ENCODE measurements around the gene AJAP1. TPM values are rescaled to one million over a fixed set of nuclear protein-coding genes. Genes with fewer than 3 reads are reported as not detected.

Gene AJAP1
- total RNA-seq, 1 donor from 2014 or later = 3.5 TPM

DNA sequence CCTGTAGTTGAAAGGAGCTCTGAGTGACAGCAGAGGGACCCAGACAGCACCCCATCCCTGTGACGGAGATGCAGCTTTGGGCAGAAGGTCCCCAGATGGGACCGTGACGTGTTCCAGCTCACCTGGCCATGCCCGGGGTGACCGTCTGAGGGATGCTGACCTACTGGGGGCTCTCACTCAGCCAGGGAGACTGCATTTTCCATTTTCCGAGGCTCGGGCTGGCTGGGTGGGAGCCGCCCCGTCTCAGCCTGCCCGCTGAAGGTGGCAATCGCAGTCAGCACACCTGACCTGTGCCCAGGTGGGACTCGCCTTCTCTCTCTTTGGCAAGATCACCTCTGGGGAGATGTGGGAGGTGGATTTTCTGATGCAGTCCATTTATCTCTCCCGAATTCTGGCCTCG lies 127.2 kb downstream of the AJAP1 start:
- no peaks in the 10 kb centered on the region for H3K4me1 Mint-ChIP-seq (ENCODE audit: low read depth, unreplicated experiment)
- peaks cover 7% of the 10 kb centered on the region for H3K9me3 Mint-ChIP-seq (ENCODE audit: unreplicated experiment)
- no peak overlapping the region for H3K27ac Mint-ChIP-seq (ENCODE audit: unreplicated experiment)
- DNase-seq = no peak
- no peaks in the 10 kb centered on the region for H3K36me3 Mint-ChIP-seq (ENCODE audit: unreplicated experiment)
- H3K4me3 Mint-ChIP-seq (ENCODE audit: unreplicated experiment) = no peak overlapping the region
- TF ChIP-seq, protein P1, sequence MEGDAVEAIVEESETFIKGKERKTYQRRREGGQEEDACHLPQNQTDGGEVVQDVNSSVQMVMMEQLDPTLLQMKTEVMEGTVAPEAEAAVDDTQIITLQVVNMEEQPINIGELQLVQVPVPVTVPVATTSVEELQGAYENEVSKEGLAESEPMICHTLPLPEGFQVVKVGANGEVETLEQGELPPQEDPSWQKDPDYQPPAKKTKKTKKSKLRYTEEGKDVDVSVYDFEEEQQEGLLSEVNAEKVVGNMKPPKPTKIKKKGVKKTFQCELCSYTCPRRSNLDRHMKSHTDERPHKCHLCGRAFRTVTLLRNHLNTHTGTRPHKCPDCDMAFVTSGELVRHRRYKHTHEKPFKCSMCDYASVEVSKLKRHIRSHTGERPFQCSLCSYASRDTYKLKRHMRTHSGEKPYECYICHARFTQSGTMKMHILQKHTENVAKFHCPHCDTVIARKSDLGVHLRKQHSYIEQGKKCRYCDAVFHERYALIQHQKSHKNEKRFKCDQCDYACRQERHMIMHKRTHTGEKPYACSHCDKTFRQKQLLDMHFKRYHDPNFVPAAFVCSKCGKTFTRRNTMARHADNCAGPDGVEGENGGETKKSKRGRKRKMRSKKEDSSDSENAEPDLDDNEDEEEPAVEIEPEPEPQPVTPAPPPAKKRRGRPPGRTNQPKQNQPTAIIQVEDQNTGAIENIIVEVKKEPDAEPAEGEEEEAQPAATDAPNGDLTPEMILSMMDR (IDR thresholded peaks at IDR 0.05; ENCODE audit: partially characterized antibody, unreplicated experiment) = no peak
- no peaks in the 10 kb centered on the region for H3K27me3 Mint-ChIP-seq (ENCODE audit: unreplicated experiment)

DNA sequence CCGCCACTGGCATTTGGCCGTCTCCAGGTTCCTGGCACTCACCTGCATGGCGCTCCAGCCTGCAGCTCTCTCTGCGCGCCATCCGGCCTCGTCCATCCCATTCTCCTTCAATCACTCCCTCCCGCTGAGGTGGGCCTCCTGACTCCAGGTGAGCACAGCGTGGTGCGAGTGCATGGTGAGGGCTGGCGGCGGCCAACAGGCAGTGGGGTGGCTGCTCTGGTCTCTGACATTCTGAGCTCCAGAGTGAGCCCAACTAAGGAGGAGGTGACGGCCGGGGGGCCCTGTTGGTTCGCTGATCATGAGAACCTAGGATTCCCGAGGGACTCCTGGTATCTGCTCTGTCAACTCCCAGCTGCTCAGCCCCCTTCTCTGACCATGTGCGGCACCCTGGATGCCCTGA lies 130.4 kb downstream of the AJAP1 start:
- Mint-ChIP-seq H3K27me3 (ENCODE audit: unreplicated experiment) (peaks cover 6% of the 10 kb centered on the region), H3K4me3 (ENCODE audit: unreplicated experiment) (no peak overlapping the region), H3K27ac (ENCODE audit: unreplicated experiment) (no peak overlapping the region), H3K4me1 (ENCODE audit: low read depth, unreplicated experiment) (no peaks in the 10 kb centered on the region), H3K9me3 (ENCODE audit: unreplicated experiment) (peaks cover 6% of the 10 kb centered on the region), H3K36me3 (ENCODE audit: unreplicated experiment) (no peaks in the 10 kb centered on the region)
- TF ChIP-seq, protein P1 (IDR thresholded peaks at IDR 0.05; ENCODE audit: partially characterized antibody, unreplicated experiment) = no peak
- no peak for DNase-seq

DNA sequence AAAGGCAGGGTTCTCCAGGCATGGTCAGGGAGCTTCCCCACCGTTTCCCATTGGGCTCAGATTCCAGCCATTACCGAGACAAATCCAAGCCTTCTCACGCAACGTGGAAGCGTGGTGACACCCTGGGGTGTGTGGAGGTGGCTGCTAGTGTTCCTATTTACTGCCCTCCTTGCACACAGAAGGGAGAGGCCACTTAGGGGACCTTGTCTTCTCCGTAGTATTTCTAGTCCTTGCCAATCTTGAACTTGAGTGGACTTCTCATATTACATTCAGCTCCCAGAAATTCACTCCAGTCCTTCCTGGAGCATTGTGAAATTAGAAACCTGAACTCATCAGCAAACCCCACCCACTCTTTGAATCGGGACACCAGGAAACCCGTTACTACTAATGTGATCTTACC lies 131.6 kb downstream of the AJAP1 start:
- no peak overlapping the region for H3K4me3 Mint-ChIP-seq (ENCODE audit: unreplicated experiment)
- TF ChIP-seq, protein P1 (IDR thresholded peaks at IDR 0.05; ENCODE audit: partially characterized antibody, unreplicated experiment) = no peak
- no peak for DNase-seq
- peaks cover 6% of the 10 kb centered on the region for H3K27me3 Mint-ChIP-seq (ENCODE audit: unreplicated experiment)
- H3K36me3 Mint-ChIP-seq (ENCODE audit: unreplicated experiment) = no peaks in the 10 kb centered on the region
- no peaks in the 10 kb centered on the region for H3K4me1 Mint-ChIP-seq (ENCODE audit: low read depth, unreplicated experiment)
- no peak overlapping the region for H3K27ac Mint-ChIP-seq (ENCODE audit: unreplicated experiment)
- H3K9me3 Mint-ChIP-seq (ENCODE audit: unreplicated experiment) = peaks cover 6% of the 10 kb centered on the region

DNA sequence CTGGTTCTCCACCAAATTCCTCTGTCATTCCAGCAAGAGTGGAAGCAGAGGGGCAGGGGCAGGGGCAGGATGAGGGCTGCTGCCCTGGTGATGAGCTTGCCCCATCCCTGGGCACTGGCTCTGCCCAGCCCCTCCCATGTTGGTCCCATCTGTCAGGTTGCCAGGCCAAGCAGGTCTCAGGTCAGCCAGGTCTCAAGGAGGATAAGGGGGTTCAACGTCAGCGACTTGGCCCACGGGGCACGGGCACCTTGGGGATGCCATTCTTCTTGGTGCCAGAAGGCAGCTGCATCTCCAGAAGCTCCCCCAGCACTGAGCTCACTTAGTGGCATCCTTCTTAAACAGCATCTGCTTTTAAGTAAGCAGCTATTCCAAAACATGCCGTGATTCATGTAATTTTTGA lies 133.1 kb downstream of the AJAP1 start:
- peaks cover 6% of the 10 kb centered on the region for H3K9me3 Mint-ChIP-seq (ENCODE audit: unreplicated experiment)
- no peaks in the 10 kb centered on the region for H3K36me3 Mint-ChIP-seq (ENCODE audit: unreplicated experiment)
- TF ChIP-seq, protein P1 (IDR thresholded peaks at IDR 0.05; ENCODE audit: partially characterized antibody, unreplicated experiment) = no peak

DNA sequence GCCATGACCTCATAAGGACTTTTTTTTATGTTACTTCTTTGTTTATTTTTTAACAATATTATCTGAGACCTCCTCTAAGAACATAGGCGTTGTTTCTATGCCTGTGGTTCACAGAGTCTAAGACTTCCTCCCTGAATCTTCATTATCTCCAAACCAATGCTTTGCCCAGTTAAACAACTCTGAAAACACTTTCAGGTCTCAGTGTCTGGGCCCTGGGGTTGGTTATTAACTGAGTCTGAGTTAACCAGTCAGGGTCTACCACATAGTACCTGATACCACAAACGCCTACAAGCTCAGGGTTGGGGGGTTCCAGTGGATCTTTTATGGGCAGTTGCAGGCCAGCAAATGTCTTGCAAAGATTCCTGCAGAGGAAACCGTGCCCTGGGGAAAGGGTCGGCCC lies 138.2 kb downstream of the AJAP1 start:
- Mint-ChIP-seq H3K27ac (ENCODE audit: unreplicated experiment) (no peak overlapping the region), H3K4me3 (ENCODE audit: unreplicated experiment) (no peak overlapping the region), H3K36me3 (ENCODE audit: unreplicated experiment) (peaks cover 6% of the 10 kb centered on the region), H3K9me3 (ENCODE audit: unreplicated experiment) (peaks cover 21% of the 10 kb centered on the region), H3K4me1 (ENCODE audit: low read depth, unreplicated experiment) (no peaks in the 10 kb centered on the region), H3K27me3 (ENCODE audit: unreplicated experiment) (peaks cover 3% of the 10 kb centered on the region)
- TF ChIP-seq, protein P1 (IDR thresholded peaks at IDR 0.05; ENCODE audit: partially characterized antibody, unreplicated experiment) = no peak
- no peak for DNase-seq

More for the DNA sequence above, 133.1 kb downstream of the AJAP1 start:
- Mint-ChIP-seq H3K27me3 (ENCODE audit: unreplicated experiment) (peaks cover 6% of the 10 kb centered on the region), H3K4me3 (ENCODE audit: unreplicated experiment) (no peak overlapping the region), H3K27ac (ENCODE audit: unreplicated experiment) (no peak overlapping the region), H3K4me1 (ENCODE audit: low read depth, unreplicated experiment) (no peaks in the 10 kb centered on the region)
- DNase-seq = no peak

All from glutamatergic neuron (in vitro differentiated cells).